ENCODE results near the gene HPD. TPM values are rescaled to one million over a fixed set of nuclear protein-coding genes. Genes with fewer than 3 reads are reported as not detected.

HPD gene
- polyA plus RNA-seq, 1 of the 3 experiments (the other 2 are of a cell fraction) = 1.9 TPM

- peak overlapping the region; percentile 66 for H3K4me2 ChIP-seq
- POLR2A ChIA-PET = interaction anchor here (0.5 to 2.0 kb wide), 10 partner anchors 10 to 1506 kb away, joined by 3 to 13 read pairs (median 4); partner anchors contain the start of genes DIABLO, PSMD9 and RHOF
Measured at GRCh38 chr12:121873216-121873569, 14.5 kb upstream of the HPD start.

DNA sequence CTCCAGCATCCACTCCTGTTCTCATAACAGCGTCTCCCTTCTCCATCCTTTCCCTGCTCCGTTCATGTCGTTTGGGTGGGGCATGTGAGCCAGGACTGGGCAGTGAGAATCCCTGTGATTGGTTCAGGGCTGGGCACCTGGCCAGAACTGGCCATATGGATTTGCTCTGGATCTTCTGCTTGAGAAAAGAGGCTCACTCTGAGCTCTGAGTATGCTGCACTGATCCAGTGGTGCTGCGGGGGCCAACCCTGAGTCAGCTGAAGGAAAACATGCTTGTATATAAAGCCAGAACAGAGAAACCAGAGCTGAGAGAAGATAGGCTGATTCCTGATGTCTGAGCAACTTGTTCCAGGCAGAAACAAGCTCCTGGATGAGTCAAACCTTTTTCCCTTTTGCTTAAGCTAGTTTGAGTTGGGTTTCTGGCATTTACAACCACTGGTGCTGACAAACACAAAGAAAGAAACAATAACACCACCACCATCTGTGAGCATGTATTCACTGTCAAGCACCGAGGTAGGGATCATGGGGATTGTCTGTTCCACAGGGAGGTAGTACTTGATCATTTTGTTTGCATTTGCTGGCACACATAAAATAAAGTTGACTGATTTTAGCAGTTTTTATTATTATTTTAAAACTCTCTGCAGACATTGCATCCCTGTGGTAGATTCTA is 14.0 kb upstream of the HPD start:
- H3F3A ChIP-seq (replicated peaks; ENCODE audit: insufficient read depth) = peaks cover 21% of the 10 kb centered on the region
- peak overlapping the region; percentile 22; the same call in 1 of the 2 replicates for H3K9ac ChIP-seq
- 5% methylated on average over 5 of the region's 5 CpGs for WGBS (ENCODE audit: low lambda C conversion rate)
- H3K4me2 ChIP-seq = peak overlapping the region; percentile 66
- H3K27me3 ChIP-seq (ENCODE audit: insufficient read depth) = no peaks in the 10 kb centered on the region
- no peaks in the 10 kb centered on the region for H3K9me2 ChIP-seq
- ChIA-PET CTCF (interaction anchor here (0.6 to 3.9 kb wide), 8 partner anchors 10 to 79 kb away, joined by 3 to 25 read pairs (median 4); partner anchors contain the start of gene RHOF), POLR2A (interaction anchor here (0.5 to 2.0 kb wide), 12 partner anchors 11 to 1670 kb away, joined by 3 to 13 read pairs (median 4); partner anchors contain the start of genes DIABLO, PSMD9 and RHOF)
- H3K36me3 ChIP-seq (replicated peaks in 1 of 2; ENCODE audit: control insufficient read depth in 1 of 2, insufficient read depth in 2 of 2, low read length in 1 of 2) = no peaks in the 10 kb centered on the region
- H3K9me3 ChIP-seq = no peaks in the 10 kb centered on the region
- no peaks in the 10 kb centered on the region for H4K20me1 ChIP-seq (ENCODE audit: insufficient read depth)
- no peaks in the 10 kb centered on the region for H3K79me2 ChIP-seq (ENCODE audit: insufficient read depth)
- H2AFZ ChIP-seq (ENCODE audit: low read depth) = peak overlapping the region; percentile 87
- DNase-seq = peak; percentile 86
- peak overlapping the region; percentile 85 to 90 for H3K27ac ChIP-seq (ENCODE audit: low read depth in 2 of 2, low read length in 1 of 2)
- H3K4me1 ChIP-seq (ENCODE audit: control insufficient read depth in 1 of 2, insufficient read depth in 2 of 2, low read depth in 1 of 2, low read length in 1 of 2) = peaks cover 10 to 13% of the 10 kb centered on the region in 2 experiments; a peak in 3 of 4 replicates
- H3K4me3 ChIP-seq (ENCODE audit: low read depth in 2 of 2, low read length in 1 of 2) = no peak overlapping the region; a peak in 1 of 4 replicates
- TF ChIP-seq YY1 (IDR thresholded peaks at IDR 0.05; ENCODE audit: low read depth) (no peak), RAD21 (IDR thresholded peaks at IDR 0.05; ENCODE audit: low read length) (no peak; the same call in 1 of the 2 replicates), TAF1 (IDR thresholded peaks at IDR 0.05; ENCODE audit: borderline replicate concordance, low read depth, low read length) (peak; percentile 55; the same call in 1 of the 2 replicates), FOSL2 (IDR thresholded peaks at IDR 0.05; ENCODE audit: borderline replicate concordance, low read depth) (peak; percentile 62; the same call in 1 of the 2 replicates), NRF1 (IDR thresholded peaks at IDR 0.05; ENCODE audit: low read depth, low read length) (no peak), ELF1 (IDR thresholded peaks at IDR 0.05) (no peak), FOXM1 (IDR thresholded peaks at IDR 0.05; ENCODE audit: low read depth) (no peak), RCOR1 (IDR thresholded peaks at IDR 0.05; ENCODE audit: low read length) (no peak; the same call in 1 of the 2 replicates), MXI1 (IDR thresholded peaks at IDR 0.05; ENCODE audit: low read depth, low read length) (peak; percentile 77), CHD2 (IDR thresholded peaks at IDR 0.05; ENCODE audit: low read length, partially characterized antibody) (no peak), POLR2AphosphoS5 (IDR thresholded peaks at IDR 0.05; ENCODE audit: low read depth, low read length) (peak; percentile 71), RFX5 (IDR thresholded peaks at IDR 0.05; ENCODE audit: low read length) (peak; percentile 27), USF2 (IDR thresholded peaks at IDR 0.05; ENCODE audit: borderline replicate concordance, low read depth, low read length) (no peak), ZBTB33 (IDR thresholded peaks at IDR 0.05; ENCODE audit: borderline replicate concordance, low read depth) (no peak), SIN3A (IDR thresholded peaks at IDR 0.05; ENCODE audit: borderline replicate concordance, low read depth, low read length) (peak; percentile 68; the same call in 1 of the 2 replicates), NFIC (IDR thresholded peaks at IDR 0.05; ENCODE audit: borderline replicate concordance) (peak; percentile 94)
- TF ChIP-seq, protein P1, sequence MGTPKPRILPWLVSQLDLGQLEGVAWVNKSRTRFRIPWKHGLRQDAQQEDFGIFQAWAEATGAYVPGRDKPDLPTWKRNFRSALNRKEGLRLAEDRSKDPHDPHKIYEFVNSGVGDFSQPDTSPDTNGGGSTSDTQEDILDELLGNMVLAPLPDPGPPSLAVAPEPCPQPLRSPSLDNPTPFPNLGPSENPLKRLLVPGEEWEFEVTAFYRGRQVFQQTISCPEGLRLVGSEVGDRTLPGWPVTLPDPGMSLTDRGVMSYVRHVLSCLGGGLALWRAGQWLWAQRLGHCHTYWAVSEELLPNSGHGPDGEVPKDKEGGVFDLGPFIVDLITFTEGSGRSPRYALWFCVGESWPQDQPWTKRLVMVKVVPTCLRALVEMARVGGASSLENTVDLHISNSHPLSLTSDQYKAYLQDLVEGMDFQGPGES (IDR thresholded peaks at IDR 0.05; ENCODE audit: low read depth, low read length) = no peak

More at GRCh38 chr12:121873216-121873569, 14.5 kb upstream of the HPD start:
- peaks cover 10 to 13% of the 10 kb centered on the region in 2 experiments; a peak in 3 of 4 replicates for H3K4me1 ChIP-seq (ENCODE audit: control insufficient read depth in 1 of 2, insufficient read depth in 2 of 2, low read depth in 1 of 2, low read length in 1 of 2)
- no peak overlapping the region; a peak in 1 of 4 replicates for H3K4me3 ChIP-seq (ENCODE audit: low read depth in 2 of 2, low read length in 1 of 2)
- H3K79me2 ChIP-seq (ENCODE audit: insufficient read depth) = no peaks in the 10 kb centered on the region
- DNase-seq = no peak
- no peaks in the 10 kb centered on the region for H3K9me2 ChIP-seq
- H3K9me3 ChIP-seq = no peaks in the 10 kb centered on the region
- H3K36me3 ChIP-seq (replicated peaks in 1 of 2; ENCODE audit: control insufficient read depth in 1 of 2, insufficient read depth in 2 of 2, low read length in 1 of 2) = no peaks in the 10 kb centered on the region
- TF ChIP-seq RXRA (IDR thresholded peaks at IDR 0.05; ENCODE audit: borderline replicate concordance, low read depth) = no peak
- no peak for TF ChIP-seq CHD2 (IDR thresholded peaks at IDR 0.05; ENCODE audit: low read length, partially characterized antibody)
- no peak for TF ChIP-seq PBX3 (IDR thresholded peaks at IDR 0.05)
- TF ChIP-seq SIN3A (IDR thresholded peaks at IDR 0.05; ENCODE audit: borderline replicate concordance, low read depth, low read length) = no peak
- TF ChIP-seq TCF12 (IDR thresholded peaks at IDR 0.05) = no peak
- no peak for TF ChIP-seq RFX5 (IDR thresholded peaks at IDR 0.05; ENCODE audit: low read length)
- H3K27me3 ChIP-seq (ENCODE audit: insufficient read depth) = no peaks in the 10 kb centered on the region
- peak overlapping the region; percentile 85 to 90 for H3K27ac ChIP-seq (ENCODE audit: low read depth in 2 of 2, low read length in 1 of 2)
- H3F3A ChIP-seq (replicated peaks; ENCODE audit: insufficient read depth) = peaks cover 21% of the 10 kb centered on the region
- WGBS (ENCODE audit: low lambda C conversion rate) = 98% methylated on average over 6 of the region's 6 CpGs
- peak overlapping the region; percentile 87 for H2AFZ ChIP-seq (ENCODE audit: low read depth)
- H4K20me1 ChIP-seq (ENCODE audit: insufficient read depth) = no peaks in the 10 kb centered on the region
- no peak overlapping the region; the same call in 1 of the 2 replicates for H3K9ac ChIP-seq
- CTCF ChIA-PET = interaction anchor here (0.6 to 3.9 kb wide), 7 partner anchors 10 to 79 kb away, joined by 3 to 25 read pairs (median 3); partner anchors contain the start of gene RHOF
